GM18907 (cell line): ENCODE data around the gene TBX18.

ENCODE experiments used
- ATAC-seq: cut with Tn5 transposase; IDR thresholded peaks from one replicate; pipeline ENCODE4 v1.9.1; 2021; ENCODE audit warnings: mild to moderate bottlenecking, moderate library complexity; ENCODE audit not compliant: unreplicated experiment

The TBX18 gene

GRCh38 chr6:84773133-84773430 is 8.7 kb upstream of the TBX18 start:
- no peak for ATAC-seq

DNA sequence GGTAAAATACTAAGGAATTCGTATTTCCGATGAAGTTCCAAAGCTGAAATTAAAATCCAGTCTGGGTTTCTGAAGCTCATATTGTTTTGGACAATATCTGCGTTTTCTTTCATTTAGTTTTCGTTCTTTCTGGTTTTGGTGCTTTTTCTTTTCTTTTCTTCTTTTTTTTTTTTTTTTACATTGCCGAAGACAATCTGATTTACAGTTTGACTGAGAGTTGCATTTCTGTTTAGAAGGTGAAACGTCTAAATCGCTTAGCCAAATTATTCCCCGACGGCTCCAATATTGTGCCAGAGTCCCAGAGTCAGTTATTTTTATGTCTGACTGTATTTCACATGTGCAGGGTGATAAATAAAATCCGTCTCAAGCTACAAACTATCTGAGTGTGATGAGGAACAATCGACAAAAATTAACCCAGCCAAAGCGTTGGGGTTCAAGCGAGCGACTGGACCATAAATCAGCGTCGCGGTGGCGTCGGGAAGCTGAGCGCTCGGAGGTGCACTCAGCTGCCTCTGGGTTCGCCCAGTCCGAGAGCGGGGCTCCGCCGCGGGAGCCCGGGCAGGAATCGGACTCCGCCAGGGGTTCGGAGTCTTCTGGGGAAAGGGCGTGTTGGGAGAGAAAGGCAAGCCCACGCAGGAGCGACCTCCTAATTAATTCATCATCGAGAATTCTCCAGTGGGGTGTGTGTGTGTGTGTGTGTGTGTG is 8.2 kb upstream of the TBX18 start:
- no peak for ATAC-seq

DNA sequence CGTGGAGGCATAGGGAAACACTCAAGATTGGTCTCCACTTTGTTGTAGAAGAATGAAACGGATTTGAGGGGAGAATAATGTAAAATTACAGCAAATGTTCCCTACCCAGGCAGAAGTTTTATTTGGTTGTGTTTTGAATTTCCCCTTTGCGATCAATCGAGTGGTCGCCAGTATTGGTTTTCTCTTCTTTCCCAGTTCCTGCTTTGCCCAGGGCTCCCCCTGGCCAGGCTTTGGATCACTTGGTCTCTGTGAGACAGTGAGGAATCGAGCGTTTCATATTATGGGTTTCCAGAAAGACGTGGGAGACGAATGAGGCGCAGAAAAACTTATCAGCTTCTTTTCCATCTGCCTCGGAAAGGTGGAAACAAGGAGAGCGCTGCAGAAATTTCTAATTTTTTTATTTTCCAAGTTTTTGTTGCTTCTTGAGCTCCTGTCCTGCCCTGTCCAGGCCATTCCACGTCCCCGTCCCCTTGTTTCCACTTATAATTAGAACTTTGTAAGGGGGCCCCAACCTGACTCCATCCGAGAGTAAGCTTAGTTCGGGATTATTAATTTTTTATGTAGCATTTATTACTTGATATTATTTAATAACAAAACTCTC is 7.5 kb upstream of the TBX18 start:
- no peak for ATAC-seq

GRCh38 chr6:84771125-84771755 is 6.8 kb upstream of the TBX18 start:
- no peak for ATAC-seq

DNA sequence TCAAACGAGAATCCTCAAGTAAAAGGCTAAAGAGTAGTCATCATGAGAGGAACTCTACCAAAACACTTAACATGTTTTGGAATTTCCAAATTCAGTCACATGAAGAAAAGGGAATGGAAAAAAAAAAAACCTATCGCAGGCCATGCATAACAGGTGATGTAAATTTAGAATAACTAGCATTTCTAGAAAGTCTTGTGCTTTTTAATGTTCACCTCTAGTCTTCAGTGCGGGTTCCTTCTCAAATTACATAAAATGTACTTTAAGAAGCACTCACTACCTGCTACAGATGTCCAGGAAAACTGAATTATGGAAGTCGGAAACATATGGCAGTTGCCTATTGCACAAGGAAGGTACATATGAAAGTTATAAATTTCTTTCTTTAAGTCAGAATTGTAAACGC is 6.1 kb upstream of the TBX18 start:
- no peak for ATAC-seq

GRCh38 chr6:84769306-84769705 is 4.9 kb upstream of the TBX18 start:
- ATAC-seq, result no peak

- no peak for ATAC-seq
Measured at GRCh38 chr6:84768442-84769174, 4.2 kb upstream of the TBX18 start.

- no peak for ATAC-seq
Measured at GRCh38 chr6:84767526-84768201, 3.3 kb upstream of the TBX18 start.

- no peak for ATAC-seq
Measured at GRCh38 chr6:84766799-84767525, 2.6 kb upstream of the TBX18 start.

GRCh38 chr6:84766118-84766798 is 1.9 kb upstream of the TBX18 start:
- no peak for ATAC-seq

- ATAC-seq, result no peak
Measured at GRCh38 chr6:84763886-84764331, 489 bp downstream of the TBX18 start.

GRCh38 chr6:84763003-84763885 is 1.2 kb downstream of the TBX18 start:
- no peak for ATAC-seq

- no peak for ATAC-seq
Measured at GRCh38 chr6:84762220-84763002, 2.0 kb downstream of the TBX18 start.

GRCh38 chr6:84758486-84758885 is 5.9 kb downstream of the TBX18 start:
- no peak for ATAC-seq

- no peak for ATAC-seq
Measured at GRCh38 chr6:84756877-84757276, 7.5 kb downstream of the TBX18 start.

DNA sequence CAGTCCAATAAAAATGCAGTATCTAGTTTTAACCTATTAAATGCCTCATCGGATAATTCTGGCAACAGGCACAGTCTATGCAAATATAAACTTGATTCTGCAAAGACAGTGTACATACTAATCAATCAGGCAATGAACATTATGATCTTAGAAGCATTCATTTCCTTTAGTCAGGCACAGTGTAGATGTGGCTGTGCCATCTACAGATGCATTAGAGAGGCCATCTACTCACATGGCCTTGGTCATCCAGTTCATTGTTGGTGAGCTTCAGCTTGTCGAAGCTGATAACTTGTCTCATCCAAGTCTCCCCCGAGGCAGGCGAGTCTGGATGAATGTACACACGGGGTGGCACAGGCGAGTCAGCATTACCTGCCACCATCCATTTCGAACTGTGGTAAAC is 7.9 kb downstream of the TBX18 start:
- ATAC-seq, result no peak

GRCh38 chr6:84753173-84753572 is 11.2 kb downstream of the TBX18 start:
- no peak for ATAC-seq

DNA sequence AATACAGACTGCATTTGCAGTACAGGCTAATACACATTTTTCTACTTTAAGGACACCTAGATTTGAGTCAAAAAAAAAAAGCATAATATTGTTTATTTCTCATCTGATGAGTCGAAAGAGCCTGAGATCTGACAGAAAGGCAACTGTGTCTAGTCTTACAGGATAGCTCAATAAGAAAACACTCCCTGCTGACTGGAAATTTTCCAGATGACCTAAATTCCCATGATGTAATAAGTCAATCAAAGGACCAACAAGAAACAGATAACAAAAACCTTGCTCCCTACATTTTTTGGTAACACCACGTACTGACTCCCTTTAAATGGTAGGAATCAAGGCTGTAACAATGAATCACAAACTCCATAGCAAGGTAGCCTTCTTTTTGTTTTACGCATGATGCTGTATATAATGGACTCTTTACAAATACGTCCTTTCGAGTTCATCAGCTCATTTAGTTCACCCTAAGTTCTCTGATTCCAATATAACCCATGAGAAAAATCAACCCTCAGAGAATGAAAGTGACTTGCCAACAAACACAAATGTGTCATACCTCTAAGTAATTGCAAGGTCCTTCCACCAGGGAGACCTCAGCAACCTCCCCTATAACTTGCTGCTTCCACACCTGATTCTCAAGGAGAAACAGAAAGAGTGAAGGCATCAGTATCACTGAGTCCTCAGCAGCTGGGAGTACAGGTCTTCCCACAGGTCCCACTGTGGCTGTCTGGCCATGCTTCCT is 12.1 kb downstream of the TBX18 start:
- no peak for ATAC-seq
